HG03095 (cell line): Measurements from ENCODE around the gene SNTG2.
"Not testable (repeated sequence)": the region's sequence is repeated elsewhere in the genome, so short reads cannot be mapped to it uniquely, and the experiment has no call there.

Source experiments
- ATAC-seq: cut with Tn5 transposase; IDR thresholded peaks from one replicate; pipeline ENCODE4 v1.9.1; 2021; ENCODE audit warnings: moderate library complexity; ENCODE audit not compliant: unreplicated experiment

Gene SNTG2

DNA sequence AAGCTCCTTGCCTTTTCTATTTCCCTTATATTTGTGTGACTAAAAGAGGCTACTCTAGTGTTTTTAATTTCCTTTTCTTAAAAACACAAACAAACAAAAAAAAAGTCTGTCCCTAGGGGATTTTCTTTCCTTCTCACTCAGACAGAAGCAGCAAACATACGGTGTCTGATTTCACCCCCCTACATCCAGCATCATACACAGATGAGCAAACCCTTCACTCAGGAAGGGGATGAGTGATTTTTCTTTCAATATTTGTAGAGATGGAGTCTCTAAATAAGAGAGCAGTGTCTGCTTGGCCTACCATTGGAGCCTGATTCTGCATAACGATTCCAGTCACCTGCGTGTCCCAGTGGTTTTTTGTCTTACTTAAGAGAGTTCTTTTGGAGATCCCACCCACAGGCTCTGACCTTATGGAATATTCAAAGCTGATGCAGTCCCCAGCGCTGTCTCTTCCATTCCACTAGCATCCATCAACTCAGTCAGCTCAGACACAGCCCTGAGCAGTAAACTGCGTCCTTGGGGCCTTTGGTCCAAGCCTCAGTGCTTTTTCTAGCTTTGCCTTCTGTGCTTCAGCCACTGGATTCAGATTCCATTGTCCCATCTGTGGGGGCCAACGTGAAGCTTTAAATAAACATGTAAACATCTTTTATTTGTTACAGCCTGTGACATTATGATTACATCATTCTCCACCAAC lies 410.1 kb downstream of the SNTG2 start:
- ATAC-seq: no peak

DNA sequence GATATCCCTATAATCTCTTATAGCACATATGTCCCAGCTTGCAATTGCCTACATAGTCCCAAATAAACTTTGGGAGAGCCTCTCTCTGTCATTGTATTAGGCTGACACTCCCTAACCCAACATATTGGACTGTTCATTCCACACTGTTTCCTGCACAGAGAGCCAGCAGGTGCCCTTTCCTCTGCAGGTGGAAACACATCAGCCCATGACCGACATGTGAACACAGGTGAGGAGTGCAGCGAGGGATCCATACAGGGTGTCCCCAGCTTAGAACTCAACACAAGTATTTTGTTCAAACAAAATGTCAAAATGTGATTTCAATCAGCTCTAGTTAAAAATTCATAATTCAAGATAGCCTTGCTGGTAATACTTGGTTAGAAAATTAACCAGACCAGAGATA lies 412.7 kb downstream of the SNTG2 start:
- no peak for ATAC-seq

DNA sequence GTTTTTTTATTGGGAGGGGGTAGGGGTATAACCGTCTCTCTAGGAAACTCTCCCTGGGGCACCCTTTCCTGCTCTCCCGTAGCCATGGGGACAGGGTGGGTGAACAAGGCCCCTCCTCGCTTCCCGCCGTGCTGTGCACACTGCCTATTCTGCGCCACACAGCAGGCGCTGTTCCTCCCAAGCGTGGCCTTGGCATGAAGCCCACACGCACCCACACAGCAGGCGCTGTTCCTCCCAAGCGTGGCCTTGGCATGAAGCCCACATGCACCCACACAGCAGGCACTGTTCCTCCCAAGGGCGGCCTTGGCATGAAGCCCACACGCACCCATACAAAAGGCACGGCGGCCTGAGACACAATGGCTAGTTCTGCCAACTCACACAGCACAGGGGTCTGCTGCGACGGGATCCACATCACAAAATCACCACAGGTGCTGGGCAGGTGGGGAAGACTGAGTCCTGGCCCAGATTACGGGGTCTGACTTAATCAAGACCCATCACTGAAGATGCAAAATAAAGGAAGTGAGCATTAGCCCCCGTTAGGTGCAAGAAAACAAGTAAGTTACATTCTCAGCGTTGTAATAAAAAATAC lies 416.0 kb downstream of the SNTG2 start:
- no peak for ATAC-seq

DNA sequence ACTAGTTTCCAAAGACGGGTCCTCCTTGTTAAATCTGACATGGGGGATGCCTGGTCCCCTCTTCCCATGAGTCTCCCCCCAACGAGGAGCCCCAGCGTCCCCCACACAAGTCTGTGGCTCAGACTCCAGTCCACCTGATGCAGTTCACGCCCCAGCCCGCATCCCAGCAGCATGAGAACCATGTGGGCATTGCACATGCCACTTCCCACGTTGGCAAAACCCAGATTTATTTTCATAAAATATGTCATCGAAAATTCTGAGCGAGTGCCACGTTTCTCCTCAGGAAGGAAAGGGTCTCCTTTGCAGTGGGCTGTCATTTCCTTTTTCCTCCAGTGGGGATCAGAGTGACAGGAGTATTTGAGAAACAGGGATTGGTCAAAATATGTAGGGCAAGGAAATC lies 417.0 kb downstream of the SNTG2 start:
- no peak for ATAC-seq

DNA sequence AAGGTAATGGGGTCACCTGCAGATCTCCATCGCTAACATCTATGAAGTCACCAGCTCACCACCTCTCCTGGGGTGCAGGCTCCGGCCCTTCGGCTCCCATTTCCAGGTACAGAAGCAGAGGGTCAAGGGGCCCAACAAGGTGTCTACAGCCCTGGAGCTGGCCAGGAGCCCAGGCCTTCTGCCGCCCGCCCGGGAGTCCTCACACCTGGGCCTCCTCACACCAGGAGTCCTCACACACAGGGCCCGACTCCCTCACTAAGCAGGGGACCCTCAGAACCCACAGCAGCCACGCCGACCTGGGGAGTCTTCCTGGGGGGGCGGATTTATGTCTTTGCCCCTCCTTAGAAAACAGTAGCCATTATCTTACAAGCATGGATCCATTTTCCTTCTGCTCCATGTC lies 419.3 kb downstream of the SNTG2 start:
- ATAC-seq: no peak

DNA sequence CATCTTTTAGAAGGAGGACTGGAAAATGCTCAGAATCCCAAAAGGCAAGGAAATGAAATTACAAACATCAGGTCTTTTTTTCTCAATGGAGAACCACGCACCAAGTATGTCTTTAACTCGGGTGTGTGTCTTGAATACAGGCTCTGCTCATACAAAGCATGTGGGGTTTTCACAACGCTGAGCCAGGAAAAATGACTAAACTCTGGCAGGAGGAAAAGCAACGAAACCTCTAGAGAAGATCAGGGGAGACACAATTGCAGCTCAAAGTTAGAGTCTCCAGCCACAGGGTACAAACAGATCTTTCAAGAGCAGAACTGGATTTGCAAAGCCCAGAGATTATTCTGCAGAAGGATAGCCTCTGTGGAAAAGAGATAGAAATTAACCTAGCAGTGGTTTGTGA lies 419.8 kb downstream of the SNTG2 start:
- no peak for ATAC-seq

DNA sequence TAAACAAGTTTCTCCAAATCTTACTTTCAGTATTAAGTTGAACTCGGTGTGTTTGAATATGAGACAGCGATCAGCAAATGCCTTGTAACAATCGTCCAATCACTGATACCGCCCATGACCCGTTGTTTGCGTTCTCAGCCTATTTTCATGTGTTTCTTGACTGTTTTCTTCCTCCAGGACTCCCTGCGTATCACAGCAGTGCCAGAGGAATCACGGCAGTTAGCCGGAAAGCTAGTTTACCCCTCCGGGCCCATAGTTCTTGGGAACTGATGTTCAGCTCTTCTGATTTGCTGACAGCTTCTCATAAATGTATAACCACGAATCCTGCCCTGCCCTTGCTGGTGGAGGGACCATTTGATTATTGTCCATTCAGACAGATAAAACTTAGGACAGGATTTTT lies 420.4 kb downstream of the SNTG2 start:
- ATAC-seq: no peak

DNA sequence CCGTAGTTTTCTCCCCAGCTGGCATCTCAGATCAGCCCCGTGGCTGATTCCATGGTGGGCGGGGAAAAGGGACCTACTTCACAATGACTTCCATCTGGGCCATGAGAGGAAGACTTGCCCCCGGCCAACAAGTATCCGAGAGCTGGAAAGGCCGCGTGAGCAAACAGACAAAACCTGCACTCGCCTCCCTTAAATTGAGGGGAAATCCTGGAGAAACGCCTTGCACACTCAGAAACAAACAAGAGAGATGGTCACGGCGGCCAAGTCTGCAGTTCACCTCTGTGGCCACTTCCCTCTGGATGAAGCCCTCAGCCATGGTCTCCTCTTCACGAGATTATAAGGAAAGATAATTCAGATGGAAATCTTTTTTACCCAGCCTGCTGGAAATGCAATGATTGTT lies 423.2 kb downstream of the SNTG2 start:
- no peak for ATAC-seq

DNA sequence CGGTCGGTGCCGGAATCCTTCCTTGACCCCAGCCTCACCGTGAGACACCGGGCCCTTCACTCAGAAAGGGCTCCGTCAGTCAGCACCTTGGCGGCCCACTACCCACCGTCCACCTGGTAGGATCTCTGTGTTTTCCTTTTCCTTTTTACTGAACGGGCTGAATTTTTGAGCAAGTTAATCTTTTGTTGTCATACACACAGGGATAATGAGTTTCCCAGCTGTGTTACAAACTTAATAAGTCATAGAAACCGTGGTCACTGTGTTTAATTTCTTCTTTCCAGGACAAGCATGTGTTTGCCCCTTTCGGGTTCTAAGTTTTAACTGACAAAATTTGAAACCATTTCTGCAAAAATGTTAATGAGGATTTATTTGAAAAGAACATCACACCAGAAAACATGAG lies 423.6 kb downstream of the SNTG2 start:
- ATAC-seq: no peak

DNA sequence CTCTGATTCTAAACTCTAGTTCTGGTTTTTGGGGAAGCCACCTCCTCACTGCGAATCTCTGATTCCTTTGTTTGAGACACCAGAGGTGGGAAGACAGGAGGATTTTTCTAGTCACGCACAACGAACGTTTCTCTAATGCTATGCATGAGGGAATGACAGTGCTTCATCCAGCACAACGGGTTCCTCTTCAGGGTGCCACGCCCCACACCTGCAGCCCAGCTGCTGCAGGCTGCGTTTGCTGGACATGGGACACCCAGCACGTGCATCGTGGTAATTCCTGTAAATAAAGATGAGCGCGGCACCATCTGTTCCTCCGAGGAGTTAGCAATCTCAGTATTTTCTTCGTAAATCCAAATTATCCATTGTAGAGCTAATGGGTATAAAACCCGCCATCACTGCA lies 425.1 kb downstream of the SNTG2 start:
- no peak for ATAC-seq

DNA sequence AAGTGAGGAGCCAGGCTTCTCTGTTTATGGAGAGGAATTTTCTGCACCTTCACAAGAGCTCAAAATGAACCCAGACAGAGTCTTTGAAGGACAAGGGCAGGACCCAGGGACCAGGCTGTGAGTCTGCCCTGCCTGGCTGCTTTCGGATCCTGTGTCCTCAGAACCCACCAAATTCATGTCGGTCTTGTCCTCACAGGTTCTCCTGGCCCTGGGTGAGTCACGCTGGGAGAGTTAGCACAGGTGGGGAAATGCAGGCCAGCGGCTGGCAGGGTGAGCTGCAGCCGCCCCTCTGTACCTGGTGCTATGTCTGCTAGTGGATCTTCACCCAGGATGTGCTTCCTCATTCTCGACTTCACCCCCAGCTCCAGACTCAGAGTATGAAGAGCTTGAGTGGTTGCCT lies 426.8 kb downstream of the SNTG2 start:
- ATAC-seq: no peak

DNA sequence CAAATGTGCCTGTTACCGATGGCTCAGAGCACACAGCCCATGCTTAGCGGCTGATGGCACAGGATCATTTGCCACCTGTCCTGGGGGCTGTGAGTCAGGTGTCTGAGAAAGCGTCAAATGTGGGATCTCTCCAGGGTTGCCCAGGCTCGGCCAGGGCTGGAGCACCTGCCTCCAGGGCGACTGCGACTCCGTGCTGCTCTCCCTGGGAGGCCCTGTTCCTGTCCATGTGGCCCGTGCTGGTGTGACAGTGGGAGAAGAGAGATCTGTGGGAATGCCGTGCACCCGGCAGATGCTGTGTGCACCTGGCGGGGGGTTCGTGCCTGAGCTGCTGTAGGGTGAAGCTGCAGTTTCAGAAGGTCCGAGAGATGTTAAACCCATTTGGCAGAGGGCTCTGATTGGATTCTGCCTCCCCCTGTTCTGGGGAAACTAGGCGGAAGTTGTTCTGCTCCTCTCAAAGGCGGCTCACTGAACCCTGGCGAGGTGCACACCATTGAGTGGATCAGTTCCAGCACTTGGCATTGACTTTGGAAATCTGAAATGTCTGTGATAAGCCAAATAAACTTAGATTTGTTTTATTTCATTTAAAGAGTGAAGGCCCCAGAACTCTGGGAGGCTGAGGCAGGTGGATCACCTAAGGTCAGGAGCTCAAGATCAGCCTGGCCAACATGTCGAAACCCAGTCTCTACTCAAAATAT lies 428.0 kb downstream of the SNTG2 start:
- ATAC-seq: no peak

DNA sequence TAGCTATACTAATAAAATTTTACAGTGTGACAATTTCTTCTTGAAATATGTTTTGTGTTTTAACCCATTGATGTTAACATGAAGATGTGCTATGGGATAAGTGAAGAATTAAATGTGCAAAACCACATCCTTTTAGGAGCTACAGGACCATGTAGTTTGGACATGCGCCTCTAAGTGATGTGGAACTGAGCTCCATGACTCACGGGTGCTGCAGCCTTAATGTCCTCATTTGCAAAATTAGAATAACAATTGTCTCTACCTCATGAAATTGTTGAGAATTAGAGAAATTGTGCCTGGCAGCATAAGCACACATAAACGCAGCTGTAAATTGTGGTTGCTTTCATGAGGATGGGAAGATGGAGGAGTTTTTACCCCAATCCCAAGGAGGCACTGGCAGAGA lies 431.0 kb downstream of the SNTG2 start:
- ATAC-seq: no peak

DNA sequence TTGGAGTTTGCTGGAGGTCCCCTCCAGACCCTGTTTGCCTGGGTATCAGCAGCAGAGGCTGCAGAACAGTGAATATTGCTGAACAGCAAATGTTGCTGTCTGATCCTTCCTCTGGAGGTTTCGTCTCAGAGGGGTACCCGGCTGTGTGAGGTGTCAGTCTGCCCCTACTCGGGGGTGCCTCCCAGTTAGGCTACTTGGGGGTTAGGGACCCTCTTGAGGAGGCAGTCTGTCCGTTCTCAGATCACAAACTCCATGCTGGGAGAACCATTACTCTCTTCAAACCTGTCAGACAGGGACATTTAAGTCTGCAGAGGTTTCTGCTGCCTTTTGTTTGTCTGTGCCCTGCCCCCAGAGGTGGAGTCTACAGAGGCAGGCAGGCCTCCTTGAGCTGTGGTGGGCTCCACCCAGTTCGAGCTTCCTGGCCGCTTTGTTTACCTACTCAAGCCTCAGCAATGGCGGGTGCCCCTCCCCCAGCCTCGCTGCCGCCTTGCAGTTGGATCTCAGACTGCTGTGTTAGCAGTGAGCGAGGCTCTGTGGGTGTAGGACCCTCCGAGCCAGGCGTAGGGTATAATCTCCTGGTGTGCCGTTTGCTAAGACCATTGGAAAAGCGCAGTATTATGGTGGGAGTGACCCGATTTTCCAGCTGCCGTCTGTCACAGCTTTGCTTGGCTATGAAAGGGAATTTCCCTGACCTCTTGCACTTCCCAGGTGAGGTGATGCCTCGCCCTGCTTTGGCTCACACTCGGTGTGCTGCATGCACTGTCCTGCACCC lies 437.5 kb downstream of the SNTG2 start:
- ATAC-seq: not testable (repeated sequence)

DNA sequence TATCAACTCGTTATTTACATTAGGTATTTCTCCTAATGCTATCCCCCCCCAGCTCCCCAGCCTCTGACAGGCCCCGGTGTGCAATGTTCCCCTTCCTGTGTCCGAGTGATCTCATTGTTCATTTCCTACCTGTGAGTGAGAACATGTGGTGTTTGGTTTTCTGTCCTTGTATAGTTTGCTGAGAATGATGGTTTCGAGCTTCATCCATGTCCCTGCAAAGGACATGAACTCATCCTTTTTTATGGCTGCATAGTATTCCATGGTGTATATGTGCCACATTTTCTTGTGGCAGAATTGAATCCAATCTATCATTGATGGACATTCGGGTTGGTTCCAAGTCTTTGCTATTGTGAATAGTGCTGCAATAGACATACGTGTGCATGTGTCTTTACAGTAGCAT lies 439.5 kb downstream of the SNTG2 start:
- not testable (repeated sequence) for ATAC-seq

DNA sequence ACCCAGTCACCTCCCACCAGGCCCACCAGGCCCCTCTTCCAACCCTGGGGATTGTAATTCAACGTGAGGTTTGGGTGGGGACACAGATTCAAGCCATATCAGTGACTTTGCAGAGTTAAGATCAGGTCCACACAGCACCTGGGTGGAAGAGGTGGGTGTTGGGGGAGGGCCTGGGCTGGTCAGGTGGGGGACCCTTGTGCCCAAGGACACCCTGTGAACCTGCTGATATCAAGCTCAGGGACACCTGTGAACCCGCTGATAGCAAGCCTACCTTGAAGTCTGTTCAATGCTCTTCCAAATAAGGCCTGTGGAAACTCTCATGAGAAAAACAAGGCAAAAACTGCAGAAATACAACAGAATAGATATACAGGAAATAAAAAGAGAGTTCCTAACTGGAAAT lies 442.7 kb downstream of the SNTG2 start:
- no peak for ATAC-seq

DNA sequence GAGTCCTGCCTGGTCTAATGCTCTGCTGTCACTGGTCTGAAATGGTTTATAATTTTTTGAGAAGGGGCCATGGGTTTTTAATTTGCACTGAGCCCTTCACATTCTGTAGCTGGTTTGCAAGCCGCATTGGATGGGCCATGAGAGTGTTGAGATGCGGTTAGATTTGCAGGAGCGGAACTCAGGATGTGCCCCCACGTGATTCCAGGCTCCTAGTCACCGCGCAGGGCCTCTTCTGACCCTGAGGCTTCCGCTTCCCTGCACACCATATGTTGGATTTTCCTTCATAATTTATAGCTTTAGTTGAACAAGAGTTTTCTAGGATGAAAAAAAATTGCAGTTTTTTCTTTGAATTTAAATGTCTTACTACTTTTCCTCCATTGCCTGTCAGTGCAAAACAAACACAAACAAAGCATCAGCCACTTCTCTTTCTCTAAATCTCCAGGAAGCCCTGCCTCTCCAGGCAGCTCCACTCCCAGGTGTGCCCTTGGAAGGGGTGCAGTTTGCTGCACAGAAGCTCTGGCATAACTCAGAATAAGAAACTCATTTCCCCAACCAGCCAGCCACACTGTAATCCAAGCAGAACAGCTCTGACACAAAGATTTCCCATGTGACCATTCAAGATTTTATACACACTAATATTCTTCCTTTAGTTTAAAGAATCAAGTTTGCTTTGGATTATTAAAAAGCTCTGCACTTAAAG lies 444.2 kb downstream of the SNTG2 start:
- ATAC-seq: no peak

DNA sequence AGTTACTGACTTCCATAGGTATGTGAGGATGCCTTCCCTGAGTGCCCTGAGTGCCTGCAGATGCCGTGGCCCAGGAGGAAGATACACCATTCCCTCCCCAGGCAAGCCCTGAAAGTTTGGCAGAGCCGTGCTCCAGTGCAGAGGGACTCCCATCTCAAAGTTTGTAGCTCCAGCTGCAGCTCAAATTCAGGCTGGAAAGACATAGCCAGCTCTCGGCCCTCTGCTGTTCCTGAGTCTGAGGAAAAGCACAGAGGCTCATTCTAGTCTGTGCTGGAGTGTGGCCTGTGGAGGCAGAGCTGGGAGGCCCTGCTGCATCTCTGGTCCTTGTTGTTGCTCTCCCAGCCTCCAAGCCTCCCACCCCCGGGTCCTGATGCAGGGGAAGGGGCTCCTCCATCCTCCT lies 446.7 kb downstream of the SNTG2 start:
- ATAC-seq: no peak

DNA sequence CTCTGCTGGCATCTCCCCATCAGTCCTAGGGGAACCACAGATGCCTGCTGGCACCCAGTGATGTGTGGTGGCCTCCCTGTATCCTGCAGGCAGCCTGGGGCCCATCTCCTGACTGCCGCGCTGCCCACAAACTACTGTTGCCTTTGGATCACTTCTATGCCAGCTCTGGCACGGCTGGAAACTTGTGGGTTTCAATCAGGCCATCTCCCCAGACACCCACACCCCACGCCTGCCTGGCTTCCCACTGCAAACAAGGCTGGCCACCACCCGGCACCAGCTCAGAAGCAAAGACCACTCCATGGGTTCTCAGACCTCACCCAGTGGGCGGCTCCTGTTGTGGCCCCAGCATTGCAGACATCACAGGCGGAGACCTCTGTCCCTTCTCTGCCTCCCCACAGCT lies 447.5 kb downstream of the SNTG2 start:
- no peak for ATAC-seq

DNA sequence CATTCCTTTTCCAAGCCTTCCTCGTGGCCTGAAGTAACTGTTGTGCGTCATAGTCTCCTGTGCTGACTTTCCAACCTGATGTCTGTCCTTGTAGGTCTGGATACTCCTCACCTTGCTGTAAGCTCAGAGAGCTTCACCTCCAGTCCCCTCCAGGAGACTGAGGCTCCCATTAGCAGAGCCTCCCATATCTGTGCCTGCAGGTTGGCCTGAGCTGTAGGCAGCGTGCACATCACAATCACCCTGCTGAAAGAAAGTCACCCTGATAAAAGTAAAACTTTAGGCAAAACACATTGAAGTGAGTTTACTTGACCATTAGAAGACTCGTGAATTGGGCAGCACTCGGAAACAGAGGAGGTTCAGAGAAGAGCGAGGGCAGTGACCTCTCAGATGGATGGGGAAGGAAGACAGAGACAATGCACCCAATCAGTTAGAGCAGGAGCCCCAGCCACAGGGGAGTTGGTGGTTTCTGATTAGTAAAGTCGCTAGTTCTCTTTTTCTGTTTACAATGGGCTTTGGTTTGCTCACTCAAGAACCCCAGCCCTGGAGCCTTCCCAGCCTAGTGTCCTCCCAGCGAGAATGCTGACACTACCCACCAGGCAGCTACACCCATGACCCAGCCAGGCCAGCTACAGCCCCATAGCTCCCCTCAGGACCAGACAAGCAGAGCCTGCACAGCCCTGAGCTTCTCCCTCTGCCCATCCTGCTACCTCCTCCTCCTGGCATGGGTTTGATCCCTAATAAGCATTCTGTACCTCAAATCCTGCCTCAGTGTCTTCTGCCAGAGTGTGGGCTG lies 450.5 kb downstream of the SNTG2 start:
- no peak for ATAC-seq
